Fibroblast of the conjunctiva (primary cell): ENCODE results near the gene CDKN2D.

Experiments used
- DNase-seq: peaks from one replicate; pipeline ENCODE4 v3.0.0-alpha.2; 2010; ENCODE audit warnings: low read depth

Gene CDKN2D

GRCh38 chr19:10520652-10521318 is 48.0 kb downstream of the CDKN2D start:
- no peak for DNase-seq

- DNase-seq, result no peak
These were observed 49.4 kb downstream of the CDKN2D start for GRCh38 chr19:10519421-10519820.

GRCh38 chr19:10518444-10519361 is 50.1 kb downstream of the CDKN2D start:
- no peak for DNase-seq

- DNase-seq, result no peak
These were observed 50.9 kb downstream of the CDKN2D start for GRCh38 chr19:10517760-10518443.

- DNase-seq, result no peak
These were observed 51.4 kb downstream of the CDKN2D start, which contains the start of gene S1PR5 for GRCh38 chr19:10517361-10517759. S1PR5 (minus strand) TSS chr19:10517447; CDS start chr19:10515011, 2,436 bp downstream.

- no peak for DNase-seq
These were observed 52.0 kb downstream of the CDKN2D start for GRCh38 chr19:10516671-10517286.
